Sigmoid colon (tissue), 4 donors: ENCODE data around the gene STAT4.

ENCODE experiments used
- EP300 ChIP-seq, 4 donors: sonication (generic); formaldehyde crosslinking; IDR thresholded peaks; one replicate each; pipeline ENCODE4 v1.6.1; 2017; ENCODE audit warnings: antibody characterized with exemption in 4 of 4
- POLR2AphosphoS5 ChIP-seq, 4 donors: sonication (generic); formaldehyde crosslinking; IDR thresholded peaks; one replicate each; pipeline ENCODE4 v1.6.1; 2017; ENCODE audit warnings: antibody characterized with exemption in 4 of 4
- TF ChIP-seq, protein P1 (sequence below), 4 experiments: fragments of 450-650 bp in 3 of 4; fragments of 200-600 bp in 1 of 4; IDR thresholded peaks; one replicate each; pipeline ENCODE4 v1.5.1; 2016 to 2019; ENCODE audit warnings: antibody characterized with exemption in 4 of 4, mild to moderate bottlenecking in 3 of 4, moderate library complexity in 2 of 4

DNA sequence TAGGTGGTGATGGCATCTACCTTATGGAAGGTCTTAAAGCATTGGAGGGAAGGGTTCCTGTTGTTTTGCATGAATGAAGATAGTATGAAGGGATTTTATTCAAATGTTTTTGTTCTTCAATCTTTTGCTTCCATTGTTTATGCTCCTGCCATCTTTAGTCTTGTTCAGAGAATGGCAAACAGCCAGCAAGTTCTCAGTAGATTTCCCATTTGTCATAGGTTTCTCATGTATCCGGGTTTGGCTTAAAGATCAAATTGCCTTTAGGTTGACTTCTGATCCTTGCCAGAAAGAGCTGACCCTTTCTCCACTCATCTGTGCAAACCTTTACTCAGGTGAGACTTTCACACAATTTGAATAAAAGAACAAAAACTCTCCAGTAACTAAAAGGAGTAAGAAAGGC, 44.2 kb upstream of the STAT4 start:
- TF ChIP-seq, protein P1, sequence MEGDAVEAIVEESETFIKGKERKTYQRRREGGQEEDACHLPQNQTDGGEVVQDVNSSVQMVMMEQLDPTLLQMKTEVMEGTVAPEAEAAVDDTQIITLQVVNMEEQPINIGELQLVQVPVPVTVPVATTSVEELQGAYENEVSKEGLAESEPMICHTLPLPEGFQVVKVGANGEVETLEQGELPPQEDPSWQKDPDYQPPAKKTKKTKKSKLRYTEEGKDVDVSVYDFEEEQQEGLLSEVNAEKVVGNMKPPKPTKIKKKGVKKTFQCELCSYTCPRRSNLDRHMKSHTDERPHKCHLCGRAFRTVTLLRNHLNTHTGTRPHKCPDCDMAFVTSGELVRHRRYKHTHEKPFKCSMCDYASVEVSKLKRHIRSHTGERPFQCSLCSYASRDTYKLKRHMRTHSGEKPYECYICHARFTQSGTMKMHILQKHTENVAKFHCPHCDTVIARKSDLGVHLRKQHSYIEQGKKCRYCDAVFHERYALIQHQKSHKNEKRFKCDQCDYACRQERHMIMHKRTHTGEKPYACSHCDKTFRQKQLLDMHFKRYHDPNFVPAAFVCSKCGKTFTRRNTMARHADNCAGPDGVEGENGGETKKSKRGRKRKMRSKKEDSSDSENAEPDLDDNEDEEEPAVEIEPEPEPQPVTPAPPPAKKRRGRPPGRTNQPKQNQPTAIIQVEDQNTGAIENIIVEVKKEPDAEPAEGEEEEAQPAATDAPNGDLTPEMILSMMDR (IDR thresholded peaks at IDR 0.05) = no peak
- TF ChIP-seq POLR2AphosphoS5 (IDR thresholded peaks at IDR 0.05) (no peak), EP300 (IDR thresholded peaks at IDR 0.05) (no peak)
